HepG2 (cell line): ENCODE measurements around the gene SELENOV. TPM values are rescaled to one million over a fixed set of nuclear protein-coding genes. Genes with fewer than 3 reads are reported as not detected.

Experiments used
- ATF2 ChIP-seq: sonication (generic); formaldehyde crosslinking; IDR thresholded peaks from 2 replicates; pipeline ENCODE4 v1.4.0; 2020; ENCODE audit warnings: missing genetic modification reagents
- EED ChIP-seq: sonication (generic); formaldehyde crosslinking; IDR thresholded peaks from 2 replicates; pipeline ENCODE4 v1.5.0; 2020; ENCODE audit warnings: mild to moderate bottlenecking, missing genetic modification reagents
- HOXA3 ChIP-seq: sonication (generic); formaldehyde crosslinking; IDR thresholded peaks from 2 replicates; pipeline ENCODE4 v1.5.0; 2020; ENCODE audit warnings: missing genetic modification reagents
- LRRFIP1 ChIP-seq: sonication (generic); formaldehyde crosslinking; conservative IDR thresholded peaks from 2 replicates; pipeline ENCODE4 v1.4.0; 2020; ENCODE audit warnings: missing genetic modification reagents
- MAZ ChIP-seq, 2 experiments: sonication (generic) in 1 of 2; formaldehyde crosslinking in 1 of 2; IDR thresholded peaks; 2 replicates each; pipeline versions ENCODE4 v1.5.0 to v1.6.1; 2012 to 2020; ENCODE audit warnings: low read depth in 2 of 2, mild to moderate bottlenecking in 2 of 2, borderline replicate concordance in 1 of 2, improper control_type of control experiment in 1 of 2, low read length in 1 of 2, missing genetic modification reagents in 1 of 2, moderate library complexity in 1 of 2
- MEF2D ChIP-seq: sonication (generic); formaldehyde crosslinking; IDR thresholded peaks from 2 replicates; pipeline ENCODE4 v1.5.1; 2020; ENCODE audit warnings: mild to moderate bottlenecking, missing genetic modification reagents
- NR2F2 ChIP-seq: IDR thresholded peaks from 2 replicates; pipeline ENCODE4 v1.6.1; 2012; ENCODE audit warnings: low read depth, inconsistent platforms, borderline replicate concordance
- PATZ1 ChIP-seq: sonication (generic); formaldehyde crosslinking; IDR thresholded peaks from 2 replicates; pipeline ENCODE4 v1.4.0; 2020; ENCODE audit warnings: missing genetic modification reagents
- PHF20 ChIP-seq: sonication (generic); formaldehyde crosslinking; IDR thresholded peaks from 2 replicates; pipeline ENCODE4 v1.5.0; 2020; ENCODE audit warnings: mild to moderate bottlenecking, missing genetic modification reagents
- RFX1 ChIP-seq: fragments of 450-650 bp; IDR thresholded peaks from 2 replicates; pipeline ENCODE4 v1.6.1; 2017
- TIGD3 ChIP-seq: sonication (generic); formaldehyde crosslinking; IDR thresholded peaks from 2 replicates; pipeline ENCODE4 v1.5.1; 2020; ENCODE audit warnings: mild to moderate bottlenecking, missing genetic modification reagents, borderline replicate concordance
- ZNF138 ChIP-seq: sonication (generic); formaldehyde crosslinking; IDR thresholded peaks from 2 replicates; pipeline ENCODE4 v1.5.0; 2020; ENCODE audit warnings: mild to moderate bottlenecking, low read depth, missing genetic modification reagents
- ZNF646 ChIP-seq: sonication (generic); formaldehyde crosslinking; IDR thresholded peaks from 2 replicates; pipeline ENCODE4 v1.9.0; 2021; ENCODE audit warnings: mild to moderate bottlenecking, missing genetic modification reagents
- ZNF777 ChIP-seq: sonication (generic); formaldehyde crosslinking; IDR thresholded peaks from 2 replicates; pipeline ENCODE4 v1.4.0; 2020; ENCODE audit warnings: missing genetic modification reagents
- polyA plus RNA-seq, 8 experiments: library from polyadenylated mRNA; depleted of rRNA in 3 of 8; stranded (reverse) in 7 of 8; unstranded in 1 of 8; fragments of >200 nt; fragmentation: Illumina TruSeq in 4 of 8; extraction: Trizol in 4 of 8; gene quantifications; 2 replicates each; pipeline versions ENCODE4 v1.2.1 to v1.2.3, GENCODE V29; 2011 to 2016; ENCODE audit warnings: low read depth in 4 of 8, missing spikeins in 1 of 8, mixed read lengths in 1 of 8; ENCODE audit not compliant: insufficient read depth in 1 of 8
- total RNA-seq, 5 experiments: library from RNA; depleted of rRNA; stranded (reverse); fragments of >200 nt; fragmentation: Illumina TruSeq; extraction: Trizol; gene quantifications; 2 replicates each; pipeline ENCODE4 v1.2.3, GENCODE V29; 2016; ENCODE audit warnings: low read depth in 1 of 5

The SELENOV gene
- total and polyA plus RNA-seq, 2 of the 13 experiments (the other 11 are each of a cell fraction or from before 2014, with no cell fraction given) = not detected

- 0 out of 2 replicates have a peak, but pooled peaks have one; percentile 34 for TF ChIP-seq ATF2 (CRISPR knock-in tag)
- TF ChIP-seq EED (CRISPR knock-in tag) = 0 out of 2 replicates have a peak, but pooled peaks have one; percentile 52
- no peak for TF ChIP-seq TIGD3 (CRISPR knock-in tag)
- peak; percentile 32; the same call in 1 of the 2 replicates for TF ChIP-seq NR2F2
- no peak for TF ChIP-seq RFX1
- 0 out of 2 replicates have a peak, but pooled peaks have one; percentile 8 for TF ChIP-seq ZNF138 (CRISPR knock-in tag)
- TF ChIP-seq PHF20 (CRISPR knock-in tag) = peak; percentile 38; the same call in 1 of the 2 replicates
- TF ChIP-seq LRRFIP1 = no peak
- peak; percentile 82 for TF ChIP-seq ZNF777 (CRISPR knock-in tag)
- TF ChIP-seq MAZ (IDR thresholded peaks at IDR 0.05; ENCODE audit: borderline replicate concordance, low read depth, low read length) = no peak
- TF ChIP-seq MAZ (CRISPR knock-in tag; IDR thresholded peaks at IDR 0.05; ENCODE audit: low read depth) = 0 out of 2 replicates have a peak, but pooled peaks have one; percentile 24
- peak; percentile 73 for TF ChIP-seq PATZ1 (CRISPR knock-in tag)
- TF ChIP-seq HOXA3 (CRISPR knock-in tag) = peak; percentile 34; the same call in 1 of the 2 replicates
- TF ChIP-seq MEF2D (CRISPR knock-in tag) = 0 out of 2 replicates have a peak, but pooled peaks have one; percentile 32
- no peak for TF ChIP-seq ZNF646
Observed at GRCh38 chr19:39514840-39515550, at the start of gene SELENOV (continued).
